HG02852 (cell line): Measurements from ENCODE around the gene LIMCH1.
"Not testable (repeated sequence)": the region's sequence is repeated elsewhere in the genome, so short reads cannot be mapped to it uniquely, and the experiment has no call there.

ENCODE experiments used
- ATAC-seq: cut with Tn5 transposase; IDR thresholded peaks from one replicate; pipeline ENCODE4 v1.9.1; 2021; ENCODE audit warnings: mild to moderate bottlenecking, moderate library complexity; ENCODE audit not compliant: unreplicated experiment

LIMCH1 gene

DNA sequence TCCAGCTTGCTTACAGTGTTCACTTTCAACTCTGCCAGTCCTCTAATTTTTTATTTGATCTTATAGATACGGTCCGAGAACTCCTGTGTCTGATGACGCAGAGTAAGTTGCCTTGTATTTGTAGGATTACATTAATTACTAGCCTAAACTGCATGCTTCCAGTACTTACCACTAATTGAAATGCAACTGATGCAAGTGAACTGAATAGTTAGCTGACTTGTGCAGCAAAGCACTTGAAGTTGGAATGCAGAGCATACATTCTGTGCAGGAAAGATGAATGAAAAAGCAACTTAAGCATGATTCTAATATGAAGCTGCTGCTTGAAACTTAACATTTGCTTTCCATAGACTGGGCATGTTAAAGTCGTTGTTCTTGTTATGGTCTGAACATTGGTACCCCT is 100.9 kb downstream of the LIMCH1 start:
- ATAC-seq = no peak

DNA sequence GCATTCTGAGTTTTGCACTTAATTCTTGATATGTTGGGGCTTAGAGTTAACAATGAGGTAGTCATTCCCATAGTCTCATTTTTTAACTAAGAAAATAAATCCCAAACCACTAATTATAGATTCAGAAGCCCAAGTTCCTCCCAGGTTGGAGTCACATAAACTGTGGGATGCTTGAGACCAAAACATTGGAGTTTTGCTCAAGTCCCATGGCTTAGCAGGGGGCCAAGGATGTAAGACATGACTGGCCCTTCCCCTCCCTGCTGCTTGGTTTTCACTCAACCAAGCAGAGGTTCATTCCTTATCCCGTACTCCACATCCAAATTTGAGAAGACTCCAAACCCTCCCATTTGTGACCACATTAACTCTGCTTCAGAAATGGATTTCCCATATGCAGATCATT is 101.3 kb downstream of the LIMCH1 start:
- ATAC-seq = no peak

DNA sequence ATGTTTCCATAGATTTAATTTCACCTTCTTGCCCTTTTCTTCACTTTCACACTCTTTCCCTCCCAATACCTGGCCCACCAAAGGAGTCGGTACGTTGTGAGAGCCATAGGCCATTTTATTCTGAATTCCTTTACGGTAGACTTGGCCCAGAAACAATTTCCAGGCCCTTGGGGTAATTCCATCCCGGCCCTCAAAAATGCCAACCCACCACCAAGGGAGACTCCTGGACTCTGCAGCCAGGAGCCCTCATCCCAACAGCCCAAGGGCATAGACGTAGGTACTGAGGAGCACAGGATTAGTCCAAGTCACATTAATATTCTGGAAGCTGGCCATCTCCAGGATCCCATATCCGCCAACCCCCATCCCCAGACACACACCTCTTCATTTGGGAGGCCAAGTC is 102.9 kb downstream of the LIMCH1 start:
- ATAC-seq = no peak

- ATAC-seq = not testable (repeated sequence)
These were observed 104.8 kb downstream of the LIMCH1 start for GRCh38 chr4:41642746-41643145.

DNA sequence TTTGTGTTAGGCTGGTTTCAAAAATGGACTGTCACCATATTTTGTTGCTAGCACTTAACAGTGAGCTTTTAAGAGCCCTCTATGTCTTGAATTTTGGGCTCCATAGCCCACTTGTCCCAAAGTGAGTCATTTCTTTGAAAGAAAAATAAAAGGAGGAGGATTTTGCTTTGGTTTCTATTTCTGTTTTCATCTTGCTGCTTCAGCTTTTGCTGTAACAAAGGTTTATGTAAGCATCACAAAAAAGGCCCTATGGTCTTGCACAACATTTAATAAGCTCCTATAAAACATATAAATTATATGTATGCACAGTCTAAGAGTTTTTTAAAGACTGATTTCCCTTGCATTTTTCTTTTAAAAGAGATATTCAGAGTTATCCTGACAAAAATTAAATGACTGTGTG is 105.4 kb downstream of the LIMCH1 start:
- no peak for ATAC-seq

DNA sequence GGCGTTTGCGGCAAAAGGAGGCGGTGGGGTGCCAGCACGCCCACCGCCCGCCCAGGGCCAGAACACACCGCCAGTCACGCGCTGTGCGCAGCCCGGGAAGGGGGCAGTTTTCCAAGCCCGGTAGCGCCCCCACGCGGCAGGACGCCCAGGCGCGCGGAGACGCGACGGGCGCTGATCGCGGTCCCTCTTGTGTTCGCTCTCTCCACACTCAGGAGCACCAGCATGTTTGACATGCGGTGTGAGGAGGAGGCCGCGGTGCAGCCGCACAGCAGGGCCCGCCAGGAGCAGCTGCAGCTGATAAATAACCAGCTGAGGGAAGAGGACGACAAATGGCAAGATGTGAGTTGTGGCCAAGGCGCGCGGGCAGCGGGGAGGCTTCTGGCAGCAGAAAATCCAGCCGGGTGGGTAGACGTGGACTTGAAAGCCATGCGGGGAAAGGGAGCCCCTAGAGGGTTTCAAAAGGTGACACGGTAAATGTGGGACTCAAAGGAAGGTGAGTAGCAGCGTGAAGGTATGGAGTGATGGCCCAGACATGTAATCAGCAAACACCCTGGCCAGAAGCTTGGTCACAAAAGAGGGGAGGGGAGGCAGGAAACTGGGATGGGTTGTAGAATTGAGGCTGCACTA is 106.4 kb downstream of the LIMCH1 start:
- no peak for ATAC-seq

GRCh38 chr4:41644915-41645295 is 106.9 kb downstream of the LIMCH1 start:
- no peak for ATAC-seq

DNA sequence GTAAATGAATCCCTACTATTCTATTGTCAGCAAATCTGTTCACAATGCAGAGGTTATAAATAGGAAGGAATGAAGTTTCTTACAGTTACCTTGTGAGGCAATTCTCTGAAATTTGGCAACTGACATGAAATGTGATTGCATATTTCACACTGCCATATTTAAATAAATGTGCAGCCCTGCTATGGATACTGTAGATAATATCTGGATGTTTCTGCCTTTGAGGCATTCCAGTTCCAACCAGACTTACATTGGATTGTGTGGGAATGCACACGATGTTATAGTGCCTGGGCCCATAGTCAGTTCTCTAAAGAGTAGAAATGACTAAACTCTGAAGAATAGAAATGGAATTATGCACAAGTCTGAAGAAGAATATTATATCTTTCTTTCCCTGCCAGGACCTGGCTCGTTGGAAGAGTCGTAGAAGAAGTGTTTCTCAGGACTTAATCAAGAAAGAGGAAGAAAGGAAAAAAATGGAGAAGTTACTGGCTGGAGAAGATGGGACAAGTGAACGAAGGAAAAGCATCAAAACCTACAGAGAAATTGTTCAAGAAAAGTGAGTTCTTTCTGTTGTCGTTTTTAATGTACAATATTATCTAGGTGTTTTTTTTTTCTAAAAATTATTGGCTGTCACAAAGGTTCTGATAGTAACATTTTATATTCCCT is 107.9 kb downstream of the LIMCH1 start:
- ATAC-seq = no peak

GRCh38 chr4:41646862-41647261 is 108.9 kb downstream of the LIMCH1 start:
- no peak for ATAC-seq

- ATAC-seq = no peak
These were observed 109.4 kb downstream of the LIMCH1 start for GRCh38 chr4:41647383-41647782.

DNA sequence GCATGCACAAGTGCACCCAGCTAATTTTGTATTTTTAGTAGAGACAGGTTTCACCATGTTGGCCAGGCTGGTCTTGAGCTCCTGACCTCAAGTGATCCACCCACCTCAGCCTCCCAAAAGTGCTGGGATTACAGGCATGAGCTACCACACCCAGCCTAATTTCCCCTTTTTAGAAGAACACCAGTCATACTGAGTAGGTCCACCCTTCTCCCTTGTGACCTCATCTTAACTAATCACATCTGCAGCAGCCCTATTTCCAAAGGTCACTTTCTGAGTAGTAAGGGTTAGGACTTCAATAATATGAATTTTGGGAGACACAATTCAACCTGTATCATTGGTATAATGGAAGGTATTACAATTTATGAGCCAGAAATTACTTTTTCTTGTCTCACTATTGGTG is 113.2 kb downstream of the LIMCH1 start:
- ATAC-seq = not testable (repeated sequence)

- ATAC-seq = no peak
These were observed 115.0 kb downstream of the LIMCH1 start for GRCh38 chr4:41652971-41653370.

- ATAC-seq = no peak
These were observed 115.6 kb downstream of the LIMCH1 start for GRCh38 chr4:41653523-41653922.

DNA sequence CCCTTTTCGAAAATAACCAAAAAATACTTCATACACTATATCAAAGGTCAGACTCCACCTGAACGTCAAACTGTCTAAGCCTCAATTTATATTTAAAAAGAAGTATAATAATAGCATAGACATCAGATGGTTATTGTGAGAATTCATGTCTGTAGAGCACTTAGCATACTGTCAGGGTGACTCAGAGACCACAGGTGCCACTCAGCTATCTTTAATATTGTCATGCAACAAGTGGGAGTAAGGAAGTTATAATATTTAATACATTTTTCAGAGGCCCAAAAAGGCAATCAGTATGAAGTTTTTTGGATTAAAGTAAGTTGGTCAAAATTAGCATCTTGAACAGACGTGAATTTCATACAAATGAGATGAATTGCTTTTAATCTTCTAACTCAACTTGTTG is 117.2 kb downstream of the LIMCH1 start:
- ATAC-seq = no peak

DNA sequence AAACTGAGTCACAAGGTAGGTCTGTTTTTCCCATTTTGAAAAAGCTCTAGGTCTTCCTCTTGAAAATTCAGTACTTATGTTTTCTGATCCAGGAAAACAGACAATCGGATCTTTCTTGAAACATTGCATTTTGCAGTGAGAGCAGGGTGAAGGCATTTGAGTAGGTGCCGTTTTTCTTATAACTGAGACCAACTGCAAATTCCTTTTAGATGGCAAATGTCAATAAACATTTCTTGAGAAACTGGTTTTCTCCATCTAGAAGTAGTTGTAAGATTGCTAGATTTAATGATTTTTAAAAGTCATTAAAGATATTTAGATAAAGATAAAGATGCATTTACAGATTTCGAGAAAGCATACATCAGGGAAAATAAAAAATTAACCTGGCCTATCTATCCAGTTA is 118.1 kb downstream of the LIMCH1 start:
- no peak for ATAC-seq

DNA sequence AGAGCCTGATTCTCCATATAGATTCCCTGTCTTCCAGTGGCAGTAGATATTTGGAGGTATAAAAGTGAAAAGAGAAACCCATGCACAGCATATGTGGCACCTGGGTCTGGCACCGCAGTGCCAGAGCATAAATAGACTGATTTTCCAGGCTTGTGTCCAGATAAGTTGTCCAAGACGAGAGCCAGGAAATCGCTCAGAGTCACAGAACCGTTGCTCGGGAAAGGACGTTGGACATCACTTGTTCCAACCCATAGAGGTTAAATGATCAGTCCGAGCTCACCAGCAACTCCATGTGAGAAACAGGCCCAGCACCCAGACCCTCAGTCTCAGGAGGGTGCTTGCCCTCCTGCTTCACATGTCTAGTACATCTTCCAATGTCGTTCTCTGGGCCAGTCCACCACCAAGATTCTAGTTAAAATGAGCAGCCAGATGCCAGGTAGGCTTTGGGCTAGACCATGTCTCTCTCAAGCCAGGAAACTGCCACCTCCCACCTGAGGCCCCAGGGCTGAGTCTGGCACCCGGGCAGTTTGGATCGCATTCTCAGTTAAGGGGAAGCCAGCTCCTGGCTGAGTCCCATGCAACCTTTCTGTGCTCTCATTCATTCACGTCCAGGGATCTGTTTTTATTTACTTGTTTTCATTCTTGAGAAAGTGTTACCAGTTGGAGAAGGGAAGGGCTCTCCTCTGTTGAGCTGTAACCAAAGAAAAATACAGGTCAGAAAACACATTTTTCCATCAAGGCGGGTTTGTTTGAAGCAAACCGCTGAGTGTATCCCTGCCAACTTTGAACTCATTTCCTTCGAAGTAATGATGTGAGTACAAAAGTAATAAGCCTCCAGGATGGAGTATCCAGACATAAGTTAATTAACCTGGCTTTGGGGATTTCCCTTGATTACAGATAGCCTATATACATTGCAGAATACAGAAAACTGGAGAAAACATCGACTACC is 118.9 kb downstream of the LIMCH1 start:
- no peak for ATAC-seq

- no peak for ATAC-seq
These were observed 119.6 kb downstream of the LIMCH1 start for GRCh38 chr4:41657561-41657960.

GRCh38 chr4:41658163-41658562 is 120.2 kb downstream of the LIMCH1 start:
- no peak for ATAC-seq

DNA sequence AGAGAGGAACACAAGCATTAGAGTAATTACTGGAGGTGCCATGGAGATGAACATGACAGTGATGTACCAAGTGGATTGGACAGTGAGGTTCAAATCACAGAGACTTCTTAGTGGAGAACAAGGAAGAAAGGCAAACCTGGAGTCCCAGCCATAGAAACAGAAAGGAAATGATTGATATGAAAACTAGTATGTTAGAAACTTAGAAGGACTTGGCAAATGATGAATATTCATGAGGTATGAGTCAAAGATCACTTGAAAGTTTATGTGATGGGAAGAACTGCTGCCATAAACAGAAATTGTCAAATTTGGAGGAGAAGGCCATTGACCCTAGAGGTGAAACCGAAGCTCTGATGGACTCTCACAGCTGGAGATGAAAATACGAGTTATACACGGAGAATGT is 122.4 kb downstream of the LIMCH1 start:
- no peak for ATAC-seq

GRCh38 chr4:41661442-41662076 is 123.6 kb downstream of the LIMCH1 start:
- peak; percentile 71 for ATAC-seq

DNA sequence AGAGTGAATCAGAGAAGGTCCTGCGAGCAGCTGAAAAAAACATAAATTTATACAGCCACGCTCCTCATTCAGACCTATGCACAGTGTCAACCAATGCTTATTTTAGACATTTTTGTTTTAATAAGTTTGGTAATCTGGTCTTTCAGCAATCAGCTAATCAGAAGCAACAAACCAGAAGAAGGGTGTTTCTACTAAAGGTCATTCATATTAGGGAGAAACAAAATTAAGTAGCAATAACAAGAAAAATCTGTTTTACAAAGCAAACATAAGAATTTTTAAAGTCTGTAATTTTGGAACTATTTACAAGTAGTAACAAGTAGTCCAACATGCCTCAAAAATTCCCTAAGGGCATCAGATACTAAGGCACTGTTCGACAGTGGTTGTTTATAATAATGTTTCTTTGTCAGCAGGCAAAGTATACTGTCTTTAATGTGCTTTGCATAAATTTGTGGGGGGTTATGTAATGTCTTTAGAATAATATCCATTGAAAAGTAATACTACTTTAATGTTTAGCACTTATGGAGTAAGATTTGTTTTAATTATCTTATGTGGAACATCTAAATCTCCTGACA is 127.8 kb downstream of the LIMCH1 start:
- no peak for ATAC-seq
